ENCODE measurements around the gene ZNF628. TPM values are rescaled to one million over a fixed set of nuclear protein-coding genes. Genes with fewer than 3 reads are reported as not detected.
A peak's percentile ranks its signal among the peaks of the same experiment; 100 is the strongest.
"Not testable (repeated sequence)": the region's sequence is repeated elsewhere in the genome, so short reads cannot be mapped to it uniquely, and the experiment has no call there.

The ZNF628 gene
- total RNA-seq, 1 experiment from 2014 or later = 2.7 TPM

DNA sequence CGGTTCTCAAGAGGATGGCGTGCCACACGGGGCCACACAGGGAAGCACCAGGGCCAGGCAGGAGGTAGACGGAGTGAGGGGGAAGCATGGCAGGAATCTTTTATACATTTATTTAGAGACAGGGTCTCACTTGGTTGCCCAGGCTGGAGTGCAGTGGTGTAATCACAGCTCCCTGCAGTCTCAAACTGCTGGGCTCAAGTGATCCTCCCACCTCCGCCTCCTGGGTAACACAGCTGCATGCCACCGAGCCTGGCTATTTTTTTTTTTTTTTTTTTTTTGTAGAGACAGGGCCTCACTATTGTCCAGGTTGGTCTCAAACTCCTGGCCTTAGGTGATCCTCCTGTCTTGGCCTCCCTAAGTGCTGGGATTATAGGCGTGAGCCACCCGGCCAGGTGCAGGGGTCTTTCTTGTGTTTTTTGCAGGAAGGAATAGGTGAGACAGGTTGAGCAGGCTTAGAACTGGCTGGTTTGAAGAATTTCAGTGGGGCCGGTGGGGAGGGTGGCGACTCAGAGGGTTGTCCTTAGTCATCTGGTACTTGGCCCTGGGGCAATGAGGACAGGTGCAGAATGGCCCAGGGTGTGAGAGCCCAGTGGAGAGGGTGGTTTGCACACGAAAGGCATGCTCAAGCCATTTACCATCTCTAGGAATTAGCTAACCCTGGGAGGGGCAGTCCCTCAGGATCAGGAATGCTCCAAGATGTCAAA lies 19.4 kb downstream of the ZNF628 start:
- DNase-seq (ENCODE audit: low read depth) = peak; percentile 55

DNA sequence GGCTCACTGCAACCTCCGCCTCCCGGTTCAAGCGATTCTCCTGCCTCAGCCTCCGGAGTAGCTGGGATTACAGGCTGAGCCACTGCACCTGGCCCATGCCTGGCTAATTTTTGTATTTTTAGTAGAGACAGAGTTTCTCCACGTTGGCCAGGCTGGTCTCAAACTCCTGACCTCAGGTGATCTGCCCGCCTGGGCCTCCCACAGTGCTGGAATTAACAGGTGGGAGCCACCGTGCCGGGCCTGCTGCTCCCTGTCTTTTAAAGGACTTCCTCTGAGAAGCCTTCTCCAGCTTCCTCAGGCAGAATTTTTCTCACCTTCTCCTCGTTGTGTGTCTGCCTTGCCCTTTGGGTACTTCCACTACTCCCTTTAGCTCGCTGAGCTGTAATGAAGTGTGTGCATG lies 20.4 kb downstream of the ZNF628 start:
- not testable (repeated sequence) for DNase-seq (ENCODE audit: low read depth)

DNA sequence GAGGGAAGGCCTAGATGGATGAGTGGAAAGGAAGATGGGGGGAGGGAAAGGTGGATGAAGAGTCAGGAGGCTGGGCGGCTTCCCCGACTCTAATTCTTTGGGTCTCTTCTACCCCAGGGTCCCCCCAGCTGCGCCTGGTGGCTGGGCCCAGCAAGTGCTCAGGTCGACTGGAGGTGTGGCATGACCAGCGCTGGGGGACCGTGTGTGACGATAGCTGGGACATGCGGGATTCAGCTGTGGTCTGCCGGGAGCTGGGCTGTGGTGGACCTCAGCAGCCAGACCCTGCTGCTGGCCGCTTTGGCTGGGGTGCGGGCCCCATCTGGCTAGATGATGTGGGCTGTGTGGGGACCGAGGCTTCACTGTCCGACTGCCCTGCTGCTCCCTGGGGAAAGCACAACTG lies 21.3 kb downstream of the ZNF628 start:
- no peak for DNase-seq (ENCODE audit: low read depth)

DNA sequence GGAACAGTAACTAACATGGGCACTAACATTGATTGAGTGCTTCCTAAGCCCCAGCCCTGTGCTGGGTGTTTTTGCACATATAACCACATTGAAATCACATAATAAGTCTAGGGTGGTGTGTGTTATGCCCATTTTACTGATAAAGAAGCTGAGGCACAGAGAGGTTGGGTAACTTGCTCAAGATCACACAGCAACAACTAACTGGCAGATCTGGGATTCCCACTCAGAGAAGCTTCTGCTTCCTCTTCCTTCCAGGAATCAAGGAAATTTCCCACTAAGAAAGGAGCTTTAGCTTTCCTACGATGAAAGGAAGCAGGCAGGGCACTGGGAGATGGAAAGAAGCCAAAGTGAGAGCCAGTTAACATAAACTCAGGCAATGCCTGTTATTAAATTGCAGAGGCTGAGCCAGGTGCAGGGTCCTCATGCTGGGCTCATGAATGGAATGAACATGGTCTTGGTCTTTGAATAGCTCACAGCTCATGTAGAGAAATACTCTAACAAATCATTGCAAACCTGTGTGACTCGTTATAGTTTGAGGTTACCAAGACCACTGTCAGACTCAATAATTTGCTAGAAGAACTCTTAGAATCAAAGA lies 21.9 kb downstream of the ZNF628 start:
- DNase-seq (ENCODE audit: low read depth) = no peak

DNA sequence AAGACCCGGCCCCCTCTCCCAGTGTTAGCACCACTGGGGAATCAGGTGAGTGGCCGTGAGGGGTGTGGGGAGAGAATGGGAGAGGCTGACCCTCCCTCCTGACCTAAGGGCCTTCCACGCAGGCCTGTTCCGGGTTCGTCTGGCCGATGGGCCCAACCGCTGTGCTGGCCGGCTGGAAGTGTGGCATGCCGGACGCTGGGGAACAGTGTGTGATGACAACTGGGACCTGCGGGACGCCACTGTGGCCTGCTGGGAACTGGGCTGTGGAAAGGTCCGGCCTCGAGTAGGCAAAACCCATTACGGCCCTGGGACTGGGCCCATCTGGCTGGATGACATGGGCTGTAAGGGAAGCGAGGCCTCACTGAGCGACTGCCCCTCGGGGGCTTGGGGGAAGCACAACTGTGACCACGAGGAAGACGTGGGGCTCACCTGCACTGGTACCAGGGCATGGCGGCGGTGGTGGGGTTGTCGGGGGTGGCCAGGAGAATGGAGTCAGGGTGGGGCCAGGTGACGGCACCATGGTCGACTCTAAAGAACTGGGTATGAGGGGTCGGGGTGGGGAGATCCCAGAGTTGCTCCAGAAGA lies 24.0 kb downstream of the ZNF628 start:
- no peak for DNase-seq (ENCODE audit: low read depth)

DNA sequence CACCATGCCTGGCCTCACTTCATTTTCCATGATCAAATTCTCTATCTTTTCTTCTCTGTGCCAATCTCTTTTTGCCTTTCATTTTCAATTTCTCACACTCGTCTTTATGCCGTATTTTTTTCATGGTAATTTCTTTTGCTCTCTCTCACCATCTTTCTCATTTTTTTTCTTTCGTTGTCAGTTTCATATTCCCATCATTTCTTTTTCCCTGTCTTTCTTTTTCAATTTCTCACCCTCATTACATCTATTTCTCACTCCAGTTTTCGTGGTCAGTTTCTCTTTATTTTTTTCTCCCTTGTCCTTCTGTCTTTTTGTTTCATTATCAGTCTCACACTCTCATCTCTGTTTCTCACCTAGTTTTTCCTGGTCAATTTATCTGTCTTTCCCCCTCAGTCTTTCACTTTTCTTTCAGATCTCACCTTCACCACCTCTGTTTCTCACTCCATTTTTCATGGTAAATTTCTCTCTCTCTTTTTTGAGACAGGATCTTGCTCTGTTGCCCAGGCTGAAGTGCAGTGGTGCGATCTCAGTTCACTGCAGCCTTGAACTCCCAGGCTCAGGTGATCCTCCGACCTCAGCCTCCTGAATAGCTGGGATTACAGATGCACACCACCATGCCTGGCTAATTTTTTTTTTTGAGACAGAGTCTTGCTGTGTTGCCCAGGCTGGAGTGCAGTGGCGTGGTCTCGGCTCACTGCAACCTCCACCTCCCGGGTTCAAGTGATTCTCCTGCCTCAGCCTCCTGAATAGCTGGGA lies 26.0 kb downstream of the ZNF628 start:
- no peak for DNase-seq (ENCODE audit: low read depth)

GRCh38 chr19:55503157-55503501 lies 26.7 kb downstream of the ZNF628 start:
- DNase-seq (ENCODE audit: low read depth) = no peak

- DNase-seq (ENCODE audit: low read depth) = peak; percentile 88
Observed at GRCh38 chr19:55503502-55504251, 27.3 kb downstream of the ZNF628 start.

GRCh38 chr19:55504252-55504603 lies 27.8 kb downstream of the ZNF628 start:
- DNase-seq (ENCODE audit: low read depth) = no peak

DNA sequence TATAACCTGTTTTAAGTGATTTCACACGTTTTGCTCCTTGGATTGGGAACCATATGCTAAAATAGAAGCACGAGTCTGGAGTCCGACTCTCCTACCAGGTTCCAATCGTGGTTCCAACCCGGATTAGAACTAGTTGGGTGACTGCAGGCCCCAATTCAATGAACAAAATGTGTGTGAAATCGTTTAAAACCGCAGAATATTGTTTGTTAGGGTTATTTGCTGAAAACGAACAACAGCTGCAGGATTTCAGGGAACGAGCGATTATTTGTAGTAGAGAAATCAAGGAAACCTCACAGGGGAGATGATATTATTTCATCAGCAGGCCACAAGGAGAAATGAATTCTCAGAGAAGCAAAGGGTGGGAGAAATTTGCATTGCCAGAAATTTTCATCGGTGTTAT lies 28.6 kb downstream of the ZNF628 start:
- no peak for DNase-seq (ENCODE audit: low read depth)

DNA sequence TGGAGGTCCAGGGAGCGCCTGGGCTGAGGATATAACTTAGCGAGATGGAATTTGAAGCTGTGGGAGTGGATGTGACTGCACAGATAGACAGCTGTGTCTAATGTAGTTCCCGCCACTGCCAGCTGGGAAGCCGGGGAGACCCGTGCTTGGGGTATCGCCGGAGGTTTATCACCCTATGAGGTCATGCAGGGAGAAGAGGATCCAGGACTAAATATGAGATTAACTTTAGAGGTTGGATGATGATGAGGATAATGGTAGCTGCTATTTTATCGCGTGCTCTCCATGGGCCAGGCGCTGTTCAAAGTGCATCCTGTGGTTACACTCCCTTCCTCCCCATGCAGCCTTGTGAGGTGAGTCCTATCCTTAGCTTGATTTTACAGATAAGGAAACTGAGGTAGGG lies 31.7 kb downstream of the ZNF628 start:
- DNase-seq (ENCODE audit: low read depth) = no peak

DNA sequence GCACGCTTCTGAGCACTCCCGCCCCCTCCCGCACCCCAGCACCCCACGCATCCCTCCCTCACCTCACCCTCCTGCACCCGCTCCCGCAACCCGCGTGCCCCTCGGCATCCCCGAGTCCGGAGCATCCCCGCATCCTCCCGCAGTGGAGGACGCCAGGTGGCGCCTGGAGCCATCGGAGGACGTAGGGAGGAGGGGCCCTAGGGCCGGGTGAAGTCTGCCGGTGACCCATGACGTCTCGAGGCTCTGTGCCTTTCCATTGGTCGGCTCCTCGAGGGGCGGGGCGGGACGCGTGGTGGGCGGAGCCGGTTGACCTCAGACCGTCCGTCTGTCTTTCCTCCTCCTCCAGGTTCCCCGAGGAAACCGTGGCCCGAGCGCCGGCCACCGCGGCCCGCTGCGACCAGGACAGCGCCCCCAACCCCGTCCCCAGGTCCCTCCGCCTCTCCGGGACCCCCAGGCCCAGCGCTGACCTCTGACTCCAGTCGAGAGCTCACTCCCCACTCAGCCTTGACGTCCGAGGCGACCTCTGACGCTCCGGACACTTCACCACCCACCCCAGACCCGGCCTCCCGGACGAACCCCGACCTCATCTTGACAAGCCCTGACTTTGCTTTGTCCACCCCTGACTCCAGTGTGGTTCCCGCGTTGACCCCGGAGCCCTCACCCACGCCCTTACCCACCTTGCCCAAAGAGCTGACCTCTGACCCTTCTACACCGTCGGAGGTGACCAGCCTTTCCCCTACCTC lies 40.6 kb downstream of the ZNF628 start:
- DNase-seq (ENCODE audit: low read depth) = peak; percentile 87

DNA sequence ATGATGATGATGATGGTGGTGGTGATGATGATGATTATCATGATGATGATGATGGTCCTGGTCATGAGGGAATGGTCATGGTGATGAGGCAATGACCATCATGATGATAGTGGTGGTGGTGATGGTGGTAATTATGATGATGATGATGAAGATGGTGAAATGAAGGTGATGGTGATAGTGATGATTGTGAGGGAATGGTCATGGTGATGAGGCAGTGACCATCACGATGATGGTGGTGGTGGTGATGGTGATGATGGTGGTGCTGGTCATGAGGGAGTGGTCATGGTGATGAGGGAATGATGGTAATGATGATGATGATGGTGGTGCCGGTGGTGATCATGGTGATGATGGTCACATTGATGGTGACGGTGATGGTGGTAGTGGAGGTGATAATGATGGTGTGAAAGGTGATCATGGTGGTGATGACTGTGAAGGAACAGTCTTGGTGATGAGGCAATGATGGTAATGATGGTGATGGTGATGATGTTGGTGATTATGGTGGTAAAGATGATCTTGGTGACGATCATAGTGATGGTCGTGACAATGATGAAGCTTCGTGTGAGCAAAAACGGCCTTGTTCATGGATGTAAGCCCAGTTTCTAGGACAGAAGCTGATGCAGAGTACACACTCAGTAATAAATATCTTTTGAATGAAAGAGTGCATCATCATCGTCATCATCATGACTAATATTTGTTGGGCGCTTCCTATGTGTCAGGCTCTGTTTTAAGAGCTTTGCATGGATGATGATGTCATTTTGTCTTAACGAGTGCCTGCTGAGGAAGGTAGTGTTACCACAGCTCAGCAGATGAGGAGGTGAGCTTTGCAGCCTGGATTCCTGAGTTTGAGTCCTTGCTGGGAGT lies 43.3 kb downstream of the ZNF628 start:
- peak; percentile 74 for DNase-seq (ENCODE audit: low read depth)

GRCh38 chr19:55520691-55521292 lies 44.4 kb downstream of the ZNF628 start:
- DNase-seq (ENCODE audit: low read depth) = no peak

DNA sequence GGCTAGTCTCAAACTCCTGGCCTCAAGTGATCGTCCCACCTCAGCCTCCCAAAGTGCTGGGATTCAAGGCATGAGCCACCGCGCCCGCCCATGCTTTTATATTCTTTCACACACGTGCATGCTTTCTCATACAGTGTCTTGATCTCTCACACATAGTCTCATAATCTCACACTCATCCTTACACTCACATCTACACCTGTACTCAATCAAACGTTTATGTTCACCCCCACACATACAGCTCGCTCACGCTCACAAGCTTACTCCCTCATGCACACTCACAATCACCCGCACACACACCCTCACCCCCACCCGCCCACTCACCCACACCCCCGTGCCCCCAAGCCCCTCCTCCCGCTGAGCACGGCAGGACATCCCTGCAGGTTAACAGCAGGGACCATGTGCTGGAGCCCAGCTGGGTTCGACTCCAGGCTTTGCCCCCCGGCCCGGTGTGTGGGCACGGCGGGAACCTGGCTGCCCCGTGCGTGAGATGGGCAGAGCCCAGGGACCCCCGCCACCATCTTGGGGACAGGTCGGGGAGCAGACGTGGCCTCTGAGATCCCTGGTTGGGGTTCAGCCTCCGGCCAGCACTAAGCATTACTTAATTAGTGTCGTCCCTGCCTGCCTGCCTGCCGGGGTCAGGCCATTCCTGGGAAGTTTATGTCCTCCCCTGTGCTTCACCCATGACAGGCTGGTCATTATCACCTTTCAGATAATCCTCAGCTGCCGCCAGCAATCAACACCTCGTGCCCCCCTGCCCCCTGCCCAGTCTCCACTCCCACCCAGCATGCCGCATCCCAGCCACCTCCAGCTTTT lies 49.1 kb downstream of the ZNF628 start:
- DNase-seq (ENCODE audit: low read depth) = no peak

- DNase-seq (ENCODE audit: low read depth) = peak; percentile 57
Observed at GRCh38 chr19:55526216-55527196, 50.1 kb downstream of the ZNF628 start.

- no peak for DNase-seq (ENCODE audit: low read depth)
Observed at GRCh38 chr19:55527197-55528029, 51.0 kb downstream of the ZNF628 start.
